Measurements from ENCODE around the gene TSPAN5. TPM values are rescaled to one million over a fixed set of nuclear protein-coding genes. Genes with fewer than 3 reads are reported as not detected.

TSPAN5 gene
- total RNA-seq, 3 donors from 2014 or later (not counting 1 experiment from before 2014, with no cell fraction given), result 6.8 to 13.7 (median 11.4) TPM

GRCh38 chr4:98620087-98620784, 38.2 kb downstream of the TSPAN5 start:
- TF ChIP-seq, protein P1, sequence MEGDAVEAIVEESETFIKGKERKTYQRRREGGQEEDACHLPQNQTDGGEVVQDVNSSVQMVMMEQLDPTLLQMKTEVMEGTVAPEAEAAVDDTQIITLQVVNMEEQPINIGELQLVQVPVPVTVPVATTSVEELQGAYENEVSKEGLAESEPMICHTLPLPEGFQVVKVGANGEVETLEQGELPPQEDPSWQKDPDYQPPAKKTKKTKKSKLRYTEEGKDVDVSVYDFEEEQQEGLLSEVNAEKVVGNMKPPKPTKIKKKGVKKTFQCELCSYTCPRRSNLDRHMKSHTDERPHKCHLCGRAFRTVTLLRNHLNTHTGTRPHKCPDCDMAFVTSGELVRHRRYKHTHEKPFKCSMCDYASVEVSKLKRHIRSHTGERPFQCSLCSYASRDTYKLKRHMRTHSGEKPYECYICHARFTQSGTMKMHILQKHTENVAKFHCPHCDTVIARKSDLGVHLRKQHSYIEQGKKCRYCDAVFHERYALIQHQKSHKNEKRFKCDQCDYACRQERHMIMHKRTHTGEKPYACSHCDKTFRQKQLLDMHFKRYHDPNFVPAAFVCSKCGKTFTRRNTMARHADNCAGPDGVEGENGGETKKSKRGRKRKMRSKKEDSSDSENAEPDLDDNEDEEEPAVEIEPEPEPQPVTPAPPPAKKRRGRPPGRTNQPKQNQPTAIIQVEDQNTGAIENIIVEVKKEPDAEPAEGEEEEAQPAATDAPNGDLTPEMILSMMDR (IDR thresholded peaks at IDR 0.05), result no peak
- Histone ChIP-seq H3K4me1 (ENCODE audit: control insufficient read depth, insufficient read depth, low read length) (peaks cover 42% of the 10 kb centered on the region), H3K27ac (ENCODE audit: low read length) (no peak overlapping the region), H3K9me3 (ENCODE audit: control insufficient read depth, insufficient read depth, low read length) (no peaks in the 10 kb centered on the region), H3K27me3 (ENCODE audit: control insufficient read depth, insufficient read depth, low read length) (no peaks in the 10 kb centered on the region), H3K36me3 (ENCODE audit: control insufficient read depth, insufficient read depth, low read length) (no peaks in the 10 kb centered on the region), H3K4me3 (ENCODE audit: low read length) (no peak overlapping the region)
- H3K9me3 Mint-ChIP-seq, result no peaks in the 10 kb centered on the region
- ATAC-seq (peak; percentile 32 to 76 (median 35)), DNase-seq (no peak)
- H3K27me3 Mint-ChIP-seq (ENCODE audit: low read depth in 2 of 2), result no peaks in the 10 kb centered on the region
- intact Hi-C loops (cut with micrococcal nuclease), result loop anchor here (5.0 kb wide), 1 partner anchor 37 kb away; the partner anchor contains the start of gene TSPAN5
- peak overlapping the region; percentile 21 for H3K4me3 Mint-ChIP-seq
- peaks cover 70 to 71% of the 10 kb centered on the region in 2 donors for H3K4me1 Mint-ChIP-seq
- peak overlapping the region; percentile 32 to 75 for H3K27ac Mint-ChIP-seq
- no peaks in the 10 kb centered on the region for H3K36me3 Mint-ChIP-seq
- WGBS (ENCODE audit: insufficient coverage), result 54% methylated on average over 9 of the region's 9 CpGs

- Histone ChIP-seq H3K9me3 (ENCODE audit: control insufficient read depth, insufficient read depth, low read length) (no peaks in the 10 kb centered on the region), H3K4me3 (ENCODE audit: low read length) (no peak overlapping the region), H3K36me3 (ENCODE audit: control insufficient read depth, insufficient read depth, low read length) (no peaks in the 10 kb centered on the region), H3K27ac (ENCODE audit: low read length) (no peak overlapping the region), H3K4me1 (ENCODE audit: control insufficient read depth, insufficient read depth, low read length) (peaks cover 40% of the 10 kb centered on the region), H3K27me3 (ENCODE audit: control insufficient read depth, insufficient read depth, low read length) (no peaks in the 10 kb centered on the region)
- ATAC-seq (no peak), DNase-seq (no peak)
- no peaks in the 10 kb centered on the region for H3K27me3 Mint-ChIP-seq (ENCODE audit: low read depth in 2 of 2)
- intact Hi-C loops (cut with micrococcal nuclease), result no loop called here
- peak overlapping the region; percentile 28 for H3K4me3 Mint-ChIP-seq
- H3K9me3 Mint-ChIP-seq, result no peaks in the 10 kb centered on the region
- peaks cover 60 to 61% of the 10 kb centered on the region in 2 donors for H3K4me1 Mint-ChIP-seq
- TF ChIP-seq, protein P1 (IDR thresholded peaks at IDR 0.05), result no peak
- peak overlapping the region in 1 of 2 donors; percentile 32 for H3K27ac Mint-ChIP-seq
- 84% methylated on average over 2 of the region's 2 CpGs for WGBS (ENCODE audit: insufficient coverage)
- H3K36me3 Mint-ChIP-seq, result no peaks in the 10 kb centered on the region
Measured at GRCh38 chr4:98619180-98619579, 39.2 kb downstream of the TSPAN5 start.

- 96% methylated on average over 3 of the region's 3 CpGs for WGBS (ENCODE audit: insufficient coverage)
- Mint-ChIP-seq H3K27ac (peak overlapping the region in 1 of 2 donors; percentile 32), H3K4me1 (peaks cover 57 to 60% of the 10 kb centered on the region in 2 donors), H3K4me3 (no peak overlapping the region), H3K27me3 (ENCODE audit: low read depth in 2 of 2) (no peaks in the 10 kb centered on the region), H3K36me3 (no peaks in the 10 kb centered on the region), H3K9me3 (no peaks in the 10 kb centered on the region)
- no peak for DNase-seq
- H3K27me3 ChIP-seq (ENCODE audit: control insufficient read depth, insufficient read depth, low read length), result no peaks in the 10 kb centered on the region
- intact Hi-C loops (cut with micrococcal nuclease), result no loop called here
- H3K27ac ChIP-seq (ENCODE audit: low read length), result no peak overlapping the region
- no peaks in the 10 kb centered on the region for H3K36me3 ChIP-seq (ENCODE audit: control insufficient read depth, insufficient read depth, low read length)
- H3K9me3 ChIP-seq (ENCODE audit: control insufficient read depth, insufficient read depth, low read length), result no peaks in the 10 kb centered on the region
- no peak overlapping the region for H3K4me3 ChIP-seq (ENCODE audit: low read length)
- no peak for ATAC-seq
- TF ChIP-seq, protein P1 (IDR thresholded peaks at IDR 0.05), result no peak
- H3K4me1 ChIP-seq (ENCODE audit: control insufficient read depth, insufficient read depth, low read length), result peaks cover 40% of the 10 kb centered on the region
Measured at GRCh38 chr4:98618680-98619079, 39.7 kb downstream of the TSPAN5 start.

Data from natural killer cell (primary cell).